K562 (cell line): ENCODE measurements around the gene NUDT22. TPM values are rescaled to one million over a fixed set of nuclear protein-coding genes. Genes with fewer than 3 reads are reported as not detected.
A peak's percentile ranks its signal among the peaks of the same experiment; 100 is the strongest.

Source experiments
- ATAC-seq: fragments of 200-7000 bp; cut with Tn5 transposase; 3 replicates; pipeline ENCODE4 v1.9.1; 2020; ENCODE audit warnings: moderate library complexity
- BruUV-seq: library from RNA; stranded (reverse); fragments of 400-500 nt; replicated peaks from 2 replicates; lab custom pipeline; 2021; lab: Mats Ljungman, UMichigan
- CTCF ChIA-PET: fragments of 300-600 bp; formaldehyde crosslinking; extraction: SDS; loops from one replicate; lab custom pipeline; 2021; ENCODE audit warnings: low intra/inter-chr PET ratio; lab: Yijun Ruan, JAX
- POLR2A ChIA-PET: fragments of 300-600, 350-650 bp; sonication (Branson Sonifier 250); formaldehyde crosslinking; extraction: SDS; loops from one replicate; lab custom pipeline; 2021; ENCODE audit warnings: antibody characterized with exemption, inconsistent platforms; lab: Yijun Ruan, JAX
- DNase-seq, 4 experiments: peaks; one replicate each; pipeline versions ENCODE4 v3.0.0 to v3.0.0-alpha.2; 2011 to 2018; ENCODE audit warnings: low spot score in 3 of 4, mixed read lengths in 3 of 4; ENCODE audit errors: extremely low read depth in 1 of 4
- FAIRE-seq: peaks from 2 replicates; lab custom pipeline; 2011; peaks lifted over from hg19 to GRCh38; lab: Jason Lieb, UNC
- H2AFZ ChIP-seq: 2 replicates; pipeline ENCODE4 v1.6.0; 2011; ENCODE audit warnings: low read depth, low read length, control low read depth, inconsistent platforms
- H3K27ac ChIP-seq: fragments of 200-600 bp; 3 replicates; pipeline ENCODE4 v1.8.0; 2011; ENCODE audit warnings: low read depth, mild to moderate bottlenecking, control low read depth, inconsistent platforms, low read length, moderate library complexity, mixed read lengths; ENCODE audit errors: extremely low read depth
- H3K27me3 ChIP-seq, 2 experiments: fragments of 300-600 bp in 1 of 2; 2 replicates in 1 of 2; 3 replicates in 1 of 2; pipeline versions ENCODE4 v1.6.0 to v1.8.0; 2011; ENCODE audit warnings: inconsistent platforms in 2 of 2, low read length in 2 of 2, mild to moderate bottlenecking in 1 of 2, mixed read lengths in 1 of 2, moderate library complexity in 1 of 2; ENCODE audit not compliant: control insufficient read depth in 2 of 2, insufficient read depth in 2 of 2
- H3K36me3 ChIP-seq: fragments of 300-600 bp; 3 replicates; pipeline ENCODE4 v1.8.0; 2011; ENCODE audit warnings: mild to moderate bottlenecking, low read length, inconsistent platforms; ENCODE audit not compliant: control insufficient read depth, insufficient read depth
- H3K4me1 ChIP-seq, 2 experiments: fragments of 200-600 bp in 1 of 2; replicated peaks in 1 of 2; 2 replicates in 1 of 2; 3 replicates in 1 of 2; pipeline versions ENCODE4 v1.5.1 to v1.8.0; 2011; ENCODE audit warnings: inconsistent platforms in 2 of 2, low read length in 2 of 2, mild to moderate bottlenecking in 1 of 2, mixed read lengths in 1 of 2, moderate library complexity in 1 of 2; ENCODE audit not compliant: control insufficient read depth in 2 of 2, insufficient read depth in 2 of 2
- H3K4me2 ChIP-seq: 2 replicates; pipeline ENCODE4 v1.6.1; 2011; ENCODE audit warnings: low read length, control low read depth, inconsistent platforms, mixed read lengths; ENCODE audit not compliant: insufficient read depth
- H3K4me3 ChIP-seq: fragments of 200-600 bp; sonication (generic), shearing (Covaris generic); 2 replicates; pipeline ENCODE4 v1.5.1; 2016; ENCODE audit warnings: control low read depth, inconsistent platforms
- H3K79me2 ChIP-seq: fragments of 200-600 bp; 3 replicates; pipeline ENCODE4 v1.8.0; 2011; ENCODE audit warnings: low read length, inconsistent platforms; ENCODE audit not compliant: control insufficient read depth, insufficient read depth
- H3K9ac ChIP-seq, 2 experiments: 2 replicates each; pipeline versions ENCODE4 v1.6.0 to v1.6.1; 2011; ENCODE audit warnings: low read depth in 2 of 2, low read length in 2 of 2, control low read depth in 1 of 2, inconsistent platforms in 1 of 2, mild to moderate bottlenecking in 1 of 2, mixed read lengths in 1 of 2; ENCODE audit not compliant: insufficient read depth in 1 of 2
- H3K9me1 ChIP-seq: one replicate; pipeline ENCODE4 v1.6.0; 2011; ENCODE audit warnings: inconsistent platforms, mild to moderate bottlenecking, low read length, moderate library complexity; ENCODE audit not compliant: control insufficient read depth, insufficient read depth
- H3K9me3 ChIP-seq: replicated peaks from 2 replicates; pipeline ENCODE4 v1.5.1; 2011; ENCODE audit warnings: low read depth, low read length, inconsistent platforms; ENCODE audit not compliant: control insufficient read depth, insufficient read depth
- H4K20me1 ChIP-seq: replicated peaks from 2 replicates; pipeline ENCODE4 v1.6.1; 2011; ENCODE audit warnings: low read length, inconsistent platforms, mixed read lengths; ENCODE audit not compliant: control insufficient read depth, insufficient read depth
- BCOR ChIP-seq: fragments of 450-650 bp; IDR thresholded peaks from 2 replicates; pipeline ENCODE4 v1.6.1; 2016
- HDAC1 ChIP-seq, 2 experiments: fragments of 450-650 bp; IDR thresholded peaks; 2 replicates each; pipeline ENCODE4 v1.6.1; 2016 to 2017; ENCODE audit warnings: inconsistent platforms in 1 of 2, mild to moderate bottlenecking in 1 of 2, moderate library complexity in 1 of 2
- HDAC2 ChIP-seq: fragments of 450-650 bp; IDR thresholded peaks from 2 replicates; pipeline ENCODE4 v1.6.1; 2016; ENCODE audit warnings: mild to moderate bottlenecking
- HNRNPL ChIP-seq: fragments of 200-400 bp; formaldehyde crosslinking; IDR thresholded peaks from 2 replicates; pipeline ENCODE4 v1.6.1; 2017; ENCODE audit warnings: low read depth, mild to moderate bottlenecking, low read length
- HSF4 ChIP-seq: fragments of 250-450 bp; sonication (Bioruptor Pico); IDR thresholded peaks from 2 replicates; pipeline ENCODE4 v2.1.2; 2022; ENCODE audit warnings: mild to moderate bottlenecking, moderate library complexity, borderline replicate concordance
- KDM1A ChIP-seq, 2 experiments: fragments of 450-650 bp; IDR thresholded peaks; 2 replicates each; pipeline ENCODE4 v1.6.1; 2016; ENCODE audit warnings: mild to moderate bottlenecking in 2 of 2
- PCBP2 ChIP-seq: fragments of 200-400 bp; formaldehyde crosslinking; IDR thresholded peaks from 2 replicates; pipeline ENCODE4 v1.6.1; 2018; ENCODE audit warnings: low read length, low read depth, mild to moderate bottlenecking, moderate library complexity; ENCODE audit not compliant: poor library complexity, severe bottlenecking
- PHF20 ChIP-seq: fragments of 450-650 bp; IDR thresholded peaks from 2 replicates; pipeline ENCODE4 v1.6.1; 2018; ENCODE audit not compliant: partially characterized antibody
- POLR2G ChIP-seq: fragments of 200-400 bp; formaldehyde crosslinking; IDR thresholded peaks from 2 replicates; pipeline ENCODE4 v1.6.1; 2017; ENCODE audit warnings: low read depth, mild to moderate bottlenecking, antibody characterized with exemption, low read length, moderate library complexity
- RBFOX2 ChIP-seq: fragments of 200-400 bp; formaldehyde crosslinking; IDR thresholded peaks from 2 replicates; pipeline ENCODE4 v1.6.1; 2017; ENCODE audit warnings: low read depth, mild to moderate bottlenecking, low read length, moderate library complexity
- SMARCA5 ChIP-seq: fragments of 450-650 bp; IDR thresholded peaks from 2 replicates; pipeline ENCODE4 v1.6.1; 2016
- TRIM24 ChIP-seq, 2 experiments: fragments of 450-650 bp; IDR thresholded peaks; 2 replicates each; pipeline ENCODE4 v1.6.1; 2016
- ZNF121 ChIP-seq: sonication (generic); formaldehyde crosslinking; conservative IDR thresholded peaks from 2 replicates; pipeline ENCODE4 v1.8.0; 2022; ENCODE audit warnings: missing genetic modification reagents
- WGBS: fragments of 100-300 bp; shearing (Covaris generic); methylation state at CpG from one replicate; pipeline ENCODE4 v1.1.6; 2016; ENCODE audit warnings: low coverage, mixed read lengths; ENCODE audit not compliant: insufficient coverage; ENCODE audit errors: missing lambda C conversion rate; 5-methylcytosine and 5-hydroxymethylcytosine counted together
- in situ Hi-C: fragments of 300-500 bp; cut with MboI; formaldehyde crosslinking; loops from 4 replicates; pipeline ENCODE4 v1.15.0; 2018; ENCODE audit warnings: inconsistent platforms, mixed read lengths
- intact Hi-C: fragments of 100-400 bp; cut with micrococcal nuclease; formaldehyde crosslinking; loops from 2 replicates; pipeline ENCODE4 v1.14.2; 2022
- polyA plus RNA-seq, 8 experiments: library from polyadenylated mRNA; depleted of rRNA in 4 of 8; stranded (reverse) in 5 of 8; unstranded in 3 of 8; fragments of >200 nt; fragmentation: Nextera tagmentation in 2 of 8; fragmentation: Illumina TruSeq in 1 of 8; extraction: Ambion mirVana in 2 of 8; extraction: Trizol in 1 of 8; gene quantifications; 2 replicates each; pipeline versions ENCODE4 v1.2.1 to v1.2.3, GENCODE V29; 2011 to 2014; ENCODE audit warnings: inconsistent platforms in 1 of 8, missing spikeins in 1 of 8
- total RNA-seq, 7 experiments: library from RNA; depleted of rRNA in 6 of 7; stranded (reverse); fragments of >200 nt in 6 of 7; fragmentation: Illumina TruSeq in 2 of 7; extraction: Trizol in 2 of 7; gene quantifications; 2 replicates each; pipeline versions ENCODE4 v1.2.1 to v1.2.3, GENCODE V29; 2011 to 2021; ENCODE audit warnings: low replicate concordance in 1 of 7
- TF ChIP-seq, protein P1 (sequence below): fragments of 450-650 bp; IDR thresholded peaks from 2 replicates; pipeline ENCODE4 v1.6.1; 2018; ENCODE audit not compliant: partially characterized antibody
- TF ChIP-seq, protein P2 (sequence below): fragments of 450-650 bp; IDR thresholded peaks from 2 replicates; pipeline ENCODE4 v1.6.1; 2016

The NUDT22 gene
- total and polyA plus RNA-seq, 9 of the 15 experiments (the other 6 are each of a cell fraction or from before 2014, with no cell fraction given), result 6.3 to 92.6 (median 37.4) TPM

DNA sequence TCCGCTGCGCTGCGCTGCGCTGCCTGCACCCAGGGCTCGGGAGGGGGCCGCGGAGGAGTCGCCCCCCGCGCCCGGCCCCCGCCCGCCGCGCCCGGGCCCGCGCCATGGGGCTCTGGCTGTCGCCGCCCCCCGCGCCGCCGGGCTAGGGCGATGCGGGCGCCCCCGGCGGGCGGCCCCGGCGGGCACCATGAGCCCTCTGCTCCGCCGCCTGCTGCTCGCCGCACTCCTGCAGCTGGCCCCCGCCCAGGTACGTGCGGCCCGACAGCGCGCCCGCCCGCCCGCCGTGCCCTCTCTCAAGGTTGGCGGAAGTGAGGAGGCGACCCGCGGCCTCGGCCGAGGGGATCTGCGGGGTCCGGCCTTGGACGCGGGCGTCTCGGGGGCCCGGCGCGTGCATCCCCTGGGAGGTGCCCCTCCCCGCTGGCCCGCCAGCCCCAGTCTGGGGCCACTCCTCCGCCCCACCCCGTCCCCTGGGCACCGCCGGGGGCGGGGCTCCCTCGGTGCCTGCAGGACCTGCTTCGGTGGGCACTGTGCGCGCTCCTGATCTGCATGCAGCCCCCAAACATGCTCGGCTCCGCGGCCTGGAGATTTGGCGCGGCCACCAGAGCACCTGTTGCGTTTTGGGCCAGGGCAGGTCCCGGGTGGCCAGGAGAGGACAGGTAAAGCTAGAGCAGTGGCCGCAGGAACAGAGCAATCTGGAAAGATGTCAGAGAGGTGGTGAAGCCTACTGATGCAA is 8.7 kb downstream of the NUDT22 start (continued):
- TF ChIP-seq, protein P1, sequence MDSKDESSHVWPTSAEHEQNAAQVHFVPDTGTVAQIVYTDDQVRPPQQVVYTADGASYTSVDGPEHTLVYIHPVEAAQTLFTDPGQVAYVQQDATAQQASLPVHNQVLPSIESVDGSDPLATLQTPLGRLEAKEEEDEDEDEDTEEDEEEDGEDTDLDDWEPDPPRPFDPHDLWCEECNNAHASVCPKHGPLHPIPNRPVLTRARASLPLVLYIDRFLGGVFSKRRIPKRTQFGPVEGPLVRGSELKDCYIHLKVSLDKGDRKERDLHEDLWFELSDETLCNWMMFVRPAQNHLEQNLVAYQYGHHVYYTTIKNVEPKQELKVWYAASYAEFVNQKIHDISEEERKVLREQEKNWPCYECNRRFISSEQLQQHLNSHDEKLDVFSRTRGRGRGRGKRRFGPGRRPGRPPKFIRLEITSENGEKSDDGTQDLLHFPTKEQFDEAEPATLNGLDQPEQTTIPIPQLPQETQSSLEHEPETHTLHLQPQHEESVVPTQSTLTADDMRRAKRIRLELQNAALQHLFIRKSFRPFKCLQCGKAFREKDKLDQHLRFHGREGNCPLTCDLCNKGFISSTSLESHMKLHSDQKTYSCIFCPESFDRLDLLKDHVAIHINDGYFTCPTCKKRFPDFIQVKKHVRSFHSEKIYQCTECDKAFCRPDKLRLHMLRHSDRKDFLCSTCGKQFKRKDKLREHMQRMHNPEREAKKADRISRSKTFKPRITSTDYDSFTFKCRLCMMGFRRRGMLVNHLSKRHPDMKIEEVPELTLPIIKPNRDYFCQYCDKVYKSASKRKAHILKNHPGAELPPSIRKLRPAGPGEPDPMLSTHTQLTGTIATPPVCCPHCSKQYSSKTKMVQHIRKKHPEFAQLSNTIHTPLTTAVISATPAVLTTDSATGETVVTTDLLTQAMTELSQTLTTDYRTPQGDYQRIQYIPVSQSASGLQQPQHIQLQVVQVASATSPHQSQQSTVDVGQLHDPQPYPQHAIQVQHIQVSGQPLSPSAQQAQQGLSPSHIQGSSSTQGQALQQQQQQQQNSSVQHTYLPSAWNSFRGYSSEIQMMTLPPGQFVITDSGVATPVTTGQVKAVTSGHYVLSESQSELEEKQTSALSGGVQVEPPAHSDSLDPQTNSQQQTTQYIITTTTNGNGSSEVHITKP, result no peak

DNA sequence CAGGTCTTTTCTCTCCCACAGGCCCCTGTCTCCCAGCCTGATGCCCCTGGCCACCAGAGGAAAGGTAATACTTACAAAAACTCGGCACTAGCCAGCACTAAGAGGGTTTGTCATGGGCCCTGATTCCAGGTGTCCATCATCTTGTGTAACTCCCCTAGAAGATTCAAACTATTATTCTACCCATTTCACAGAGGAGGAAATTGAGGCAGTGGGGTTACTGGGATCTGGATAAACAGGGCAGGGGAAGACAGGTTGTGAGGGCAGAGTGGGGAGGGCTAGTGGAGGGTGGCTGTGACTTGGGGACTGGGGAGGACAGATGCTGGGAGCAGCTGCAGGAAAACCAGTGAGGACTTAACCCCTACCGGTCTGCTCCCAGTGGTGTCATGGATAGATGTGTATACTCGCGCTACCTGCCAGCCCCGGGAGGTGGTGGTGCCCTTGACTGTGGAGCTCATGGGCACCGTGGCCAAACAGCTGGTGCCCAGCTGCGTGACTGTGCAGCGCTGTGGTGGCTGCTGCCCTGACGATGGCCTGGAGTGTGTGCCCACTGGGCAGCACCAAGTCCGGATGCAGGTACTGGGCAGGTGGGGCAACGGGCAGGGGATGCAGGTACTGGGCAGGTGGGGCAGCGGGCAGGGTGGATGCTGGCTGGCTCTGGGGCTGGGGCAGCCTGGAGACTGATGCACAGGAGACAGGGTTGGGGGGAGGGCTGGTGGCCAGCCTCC is 9.5 kb downstream of the NUDT22 start:
- DNase-seq, result no peak
- POLR2A ChIA-PET, result interaction anchor here (1.0 to 1.6 kb wide), 3 partner anchors 10 to 36 kb away, joined by 3 to 4 read pairs (median 3); partner anchors contain the start of genes NUDT22, PPP1R14B and TRPT1
- H3K27ac ChIP-seq, result no peak overlapping the region; the same call in 2 of the 3 replicates
- ATAC-seq, result no peak
- no peaks in the 10 kb centered on the region for H3K9me1 ChIP-seq
- H2AFZ ChIP-seq, result no peak overlapping the region
- peak overlapping the region; percentile 71 for H3K4me3 ChIP-seq
- CTCF ChIA-PET, result no interaction called here
- no peak for FAIRE-seq
- H3K27me3 ChIP-seq, result no peaks in the 10 kb centered on the region
- peaks cover 44% of the 10 kb centered on the region for H3K79me2 ChIP-seq
- peak overlapping the region; percentile 88 for H3K4me2 ChIP-seq
- 91% methylated on average over 10 of the region's 12 CpGs for WGBS
- no peaks in the 10 kb centered on the region for H4K20me1 ChIP-seq
- intact Hi-C loops (no loop called here), in situ Hi-C loops (no loop called here)
- H3K9ac ChIP-seq, result peak overlapping the region; percentile 38 to 91
- peaks cover 43% of the 10 kb centered on the region; the same call in 2 of the 3 replicates for H3K36me3 ChIP-seq
- H3K9me3 ChIP-seq, result no peaks in the 10 kb centered on the region
- H3K4me1 ChIP-seq, result peaks cover 38 to 66% of the 10 kb centered on the region in 2 experiments
- TSS peak; percentile 34 for BruUV-seq
- TF ChIP-seq HDAC1 (IDR thresholded peaks at IDR 0.05), result peak in 1 of 2 experiments; percentile 26; a peak in 1 of 4 replicates
- no peak for TF ChIP-seq PCBP2
- no peak for TF ChIP-seq TRIM24 (IDR thresholded peaks at IDR 0.05)
- TF ChIP-seq RBFOX2, result 0 out of 2 replicates have a peak, but pooled peaks have one; percentile 15
- TF ChIP-seq, protein P2, sequence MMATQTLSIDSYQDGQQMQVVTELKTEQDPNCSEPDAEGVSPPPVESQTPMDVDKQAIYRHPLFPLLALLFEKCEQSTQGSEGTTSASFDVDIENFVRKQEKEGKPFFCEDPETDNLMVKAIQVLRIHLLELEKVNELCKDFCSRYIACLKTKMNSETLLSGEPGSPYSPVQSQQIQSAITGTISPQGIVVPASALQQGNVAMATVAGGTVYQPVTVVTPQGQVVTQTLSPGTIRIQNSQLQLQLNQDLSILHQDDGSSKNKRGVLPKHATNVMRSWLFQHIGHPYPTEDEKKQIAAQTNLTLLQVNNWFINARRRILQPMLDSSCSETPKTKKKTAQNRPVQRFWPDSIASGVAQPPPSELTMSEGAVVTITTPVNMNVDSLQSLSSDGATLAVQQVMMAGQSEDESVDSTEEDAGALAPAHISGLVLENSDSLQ, result 0 out of 2 replicates have a peak, but pooled peaks have one; percentile 12
- TF ChIP-seq POLR2G, result peak; percentile 41; the same call in 1 of the 2 replicates
- peak; percentile 37; the same call in 1 of the 2 replicates for TF ChIP-seq HDAC2
- peak; percentile 59 for TF ChIP-seq ZNF121 (CRISPR knock-in tag)
- peak in 1 of 2 experiments; percentile 91; a peak in 3 of 4 replicates for TF ChIP-seq KDM1A (IDR thresholded peaks at IDR 0.05)
- TF ChIP-seq HSF4, result no peak
- peak; percentile 87 for TF ChIP-seq SMARCA5
- TF ChIP-seq PHF20, result peak; percentile 19
- peak; percentile 96 for TF ChIP-seq BCOR
- TF ChIP-seq HNRNPL, result peak; percentile 78; the same call in 1 of the 2 replicates
